Choroid plexus epithelial cell (primary cell): Measurements from ENCODE around the gene TRIM15.

Experiments
- DNase-seq: peaks from one replicate; pipeline ENCODE4 v3.0.0-alpha.2; 2010; ENCODE audit warnings: low read depth
- H3K4me3 ChIP-seq: 2 replicates; pipeline ENCODE4 v1.5.1; 2011; ENCODE audit warnings: low read depth, mild to moderate bottlenecking, control low read depth, low read length, moderate library complexity
- CTCF ChIP-seq: conservative IDR thresholded peaks from 2 replicates; pipeline ENCODE4 v1.5.1; 2011; ENCODE audit warnings: low read depth, mild to moderate bottlenecking, control low read depth, inconsistent platforms, low read length, moderate library complexity

TRIM15 gene

DNA sequence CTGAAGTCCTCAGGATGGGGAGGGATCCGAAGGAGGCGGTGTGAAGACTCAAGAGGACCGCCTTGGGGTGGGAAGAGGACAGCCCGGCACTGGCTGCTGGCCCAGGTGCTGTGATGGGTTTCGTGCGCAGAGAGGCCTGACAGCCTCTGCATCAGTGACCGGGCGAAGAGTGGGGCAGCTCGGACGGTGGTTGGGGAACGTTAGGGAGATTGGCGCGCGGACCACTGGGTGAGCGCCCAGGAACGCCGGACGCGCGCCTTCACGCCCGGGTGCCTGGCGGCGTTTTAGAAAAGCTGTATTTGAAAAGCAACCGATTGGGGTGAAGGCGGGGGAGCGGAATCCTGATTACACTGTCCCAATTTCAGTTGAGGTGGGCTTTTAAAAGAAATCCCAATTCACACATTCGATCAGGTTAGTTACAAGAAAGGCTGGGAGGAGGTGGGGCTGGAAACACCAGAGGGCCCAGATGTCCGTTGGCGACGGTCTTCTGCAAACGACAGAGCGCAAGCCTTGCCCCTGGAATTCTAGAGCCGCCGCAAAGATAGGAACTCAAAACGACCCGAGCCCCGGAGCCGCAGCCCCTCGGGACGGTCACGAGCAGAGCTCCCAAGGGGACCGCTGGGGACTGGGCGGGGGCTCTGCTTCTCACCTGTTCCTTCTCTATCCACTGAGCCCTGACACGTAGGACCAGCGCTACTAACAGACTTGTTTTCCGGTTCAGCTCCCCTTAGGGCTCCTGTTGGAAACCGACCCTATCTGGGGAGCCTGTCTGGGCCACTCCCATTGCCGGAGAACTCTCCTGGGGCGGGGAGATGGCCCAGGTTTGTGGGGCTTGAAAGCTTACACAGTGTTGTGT, 35.9 kb upstream of the TRIM15 start:
- DNase-seq, result no peak
- no peak overlapping the region for H3K4me3 ChIP-seq
- TF ChIP-seq CTCF, result no peak

DNA sequence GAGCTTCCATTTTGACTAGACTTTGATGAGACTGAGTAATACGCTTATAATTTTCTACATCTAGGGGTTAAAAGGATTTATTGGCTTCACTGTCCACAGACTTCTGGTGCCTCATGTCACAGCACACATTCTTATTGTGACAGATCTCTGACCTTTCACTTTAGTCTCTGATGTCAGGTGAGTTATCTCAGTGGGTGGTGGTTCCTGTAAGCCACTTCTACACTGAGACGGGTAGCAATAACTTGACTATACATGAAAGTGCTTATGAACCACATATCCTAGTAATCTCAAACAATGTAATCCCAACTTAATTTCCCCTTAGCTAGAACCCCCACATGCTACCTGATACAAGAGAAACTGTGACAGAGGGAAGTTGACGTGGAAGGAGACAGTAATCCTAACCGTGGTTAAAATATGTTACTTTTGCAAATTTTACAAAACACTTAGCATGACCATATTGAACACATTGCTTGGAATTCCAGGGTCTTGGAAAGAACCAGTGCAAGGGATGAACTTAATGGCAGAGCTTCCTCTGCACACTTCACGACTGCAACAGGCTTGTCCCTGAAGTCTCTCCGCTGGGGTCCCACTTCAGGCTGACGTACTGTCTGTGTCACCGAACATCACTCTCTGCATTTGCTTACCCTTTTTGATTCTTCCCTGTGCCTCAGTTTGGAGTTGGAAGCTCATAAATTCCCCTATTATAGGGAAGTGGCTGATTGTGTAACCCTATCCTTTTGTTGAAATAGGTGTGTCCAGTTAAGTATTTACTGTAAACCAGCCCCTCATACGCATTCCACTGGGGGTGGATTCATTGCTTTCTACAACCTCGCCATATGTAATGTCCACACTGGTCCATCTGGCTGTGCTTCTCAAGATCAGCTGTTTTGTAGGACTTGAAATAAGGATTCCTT, 33.8 kb upstream of the TRIM15 start:
- TF ChIP-seq CTCF, result no peak
- H3K4me3 ChIP-seq, result no peak overlapping the region
- no peak for DNase-seq

DNA sequence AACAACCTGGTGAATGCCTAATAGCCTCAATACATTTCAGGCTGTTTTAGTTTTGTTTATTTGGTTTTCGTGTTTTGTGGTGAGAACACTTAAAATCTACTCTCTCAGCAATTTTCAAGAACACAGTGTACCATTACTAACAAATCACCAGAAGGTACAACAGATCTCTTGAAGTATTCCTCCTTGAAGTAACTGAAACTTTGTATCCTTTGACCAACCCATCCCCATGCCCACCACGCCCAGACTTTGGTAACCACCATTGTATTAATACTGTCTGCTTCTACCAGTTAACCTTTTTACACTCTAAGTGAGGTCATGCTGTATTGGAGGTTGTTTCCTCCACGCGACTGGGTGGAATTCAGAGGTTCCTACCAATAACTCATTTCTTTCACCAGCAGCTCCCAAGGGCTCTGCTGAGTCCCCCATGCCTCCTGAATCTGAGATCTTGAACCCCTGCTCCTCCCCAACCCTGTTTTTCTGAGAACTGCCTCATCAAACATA, 33.1 kb upstream of the TRIM15 start:
- no peak for DNase-seq
- TF ChIP-seq CTCF, result no peak
- no peak overlapping the region for H3K4me3 ChIP-seq

DNA sequence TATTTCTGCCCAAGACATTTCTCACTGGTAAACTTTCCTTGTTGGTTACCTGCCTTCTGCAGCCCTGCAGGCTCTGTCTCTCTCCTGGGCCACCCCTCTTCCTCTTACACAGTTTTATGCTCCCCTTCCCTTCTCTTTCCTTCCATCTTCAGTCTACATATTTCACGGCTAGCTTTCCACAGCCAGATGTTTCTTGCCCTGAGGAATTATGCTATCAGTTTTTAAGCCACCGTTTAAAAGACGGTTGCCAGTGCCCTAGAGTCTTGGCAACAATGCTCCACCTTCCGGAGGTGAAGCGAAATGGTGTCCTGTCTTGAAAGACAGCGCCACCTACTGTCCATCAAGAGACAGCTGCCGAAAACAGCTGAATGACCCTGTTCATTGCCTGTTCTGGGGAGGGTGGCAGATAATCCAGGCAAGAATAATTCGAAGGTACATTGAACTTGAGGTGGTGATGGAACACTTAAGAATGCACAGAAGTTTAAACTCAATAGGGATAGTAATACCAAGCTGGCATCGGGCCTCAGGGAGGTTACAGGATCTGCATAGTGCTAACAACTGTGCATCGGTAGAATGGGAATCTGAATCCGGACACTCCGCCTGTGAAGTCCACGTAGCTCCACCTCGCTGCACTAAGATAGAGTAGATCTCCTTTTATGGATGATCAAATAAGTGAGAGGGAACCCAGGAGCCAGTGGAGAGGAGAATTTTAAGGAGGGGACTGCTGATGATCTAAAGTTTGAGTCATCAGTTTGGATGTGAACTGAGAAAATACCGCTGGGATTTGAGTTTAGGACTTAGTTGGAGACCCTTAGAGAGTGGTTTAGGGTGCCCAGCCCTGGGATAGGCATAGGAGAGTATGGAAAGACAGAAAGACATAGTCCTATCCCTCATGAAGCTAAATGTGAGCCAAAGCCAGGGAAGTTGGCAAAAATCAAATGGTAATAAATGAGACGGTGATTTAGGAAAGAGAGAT, 32.2 kb upstream of the TRIM15 start:
- no peak overlapping the region for H3K4me3 ChIP-seq
- peak; percentile 92 for DNase-seq
- TF ChIP-seq CTCF, result peak; percentile 100

DNA sequence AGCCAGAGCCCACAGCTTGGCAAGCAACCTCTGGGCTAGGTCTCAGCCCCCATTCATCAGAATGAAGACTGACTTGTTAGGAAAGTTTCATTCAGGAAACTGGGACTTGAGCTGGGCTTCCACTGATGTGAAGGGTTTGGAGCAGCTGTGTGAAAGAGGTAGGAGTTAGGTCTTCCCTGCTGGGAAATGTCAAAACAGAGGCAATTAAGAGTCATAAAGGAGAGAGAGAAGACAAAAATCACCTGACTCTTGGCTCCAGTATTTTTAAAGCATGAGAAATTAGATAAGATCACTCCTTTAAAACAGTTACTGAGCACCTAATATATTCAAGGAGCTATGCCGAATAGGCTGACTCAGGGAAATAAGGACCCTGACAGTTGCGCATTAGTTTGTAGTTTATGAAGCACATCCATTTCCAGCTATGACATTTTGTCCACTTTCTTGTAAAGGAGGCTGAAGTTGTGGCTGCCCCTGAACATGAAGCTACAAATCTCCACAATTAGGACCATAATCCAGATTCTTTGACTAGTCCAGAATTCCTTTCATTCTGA, 31.3 kb upstream of the TRIM15 start:
- DNase-seq, result no peak
- no peak overlapping the region for H3K4me3 ChIP-seq
- TF ChIP-seq CTCF, result peak; percentile 10

DNA sequence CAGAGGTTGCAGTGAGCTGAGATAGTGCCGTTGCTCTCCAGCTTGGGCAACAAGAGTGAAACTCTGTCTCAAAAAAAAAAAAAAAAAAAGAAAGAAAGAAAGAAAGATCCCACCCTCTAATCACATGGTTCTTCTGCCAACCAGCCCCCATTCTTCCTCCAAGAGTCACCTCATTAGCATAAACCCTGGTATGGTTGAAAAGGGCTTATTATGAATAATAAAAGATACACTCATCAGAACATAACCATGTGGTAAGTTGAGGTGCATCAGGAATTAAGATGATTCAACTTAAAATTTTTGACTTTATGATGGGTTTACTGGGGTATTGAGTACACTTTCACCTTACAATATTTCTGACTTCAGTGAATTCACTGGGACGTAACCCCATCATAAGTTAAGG, 28.2 kb upstream of the TRIM15 start:
- no peak for TF ChIP-seq CTCF
- no peak overlapping the region for H3K4me3 ChIP-seq
- DNase-seq, result no peak
